GM18520 (cell line): ENCODE results near the gene SIM1.

Source experiments
- ATAC-seq: cut with Tn5 transposase; IDR thresholded peaks from one replicate; pipeline ENCODE4 v1.9.1; 2021; ENCODE audit not compliant: unreplicated experiment

SIM1 gene

GRCh38 chr6:100470422-100471120 lies 5.8 kb upstream of the SIM1 start:
- no peak for ATAC-seq

- ATAC-seq, result no peak
Measured at GRCh38 chr6:100469101-100469859, 4.6 kb upstream of the SIM1 start.

GRCh38 chr6:100468016-100468622 lies 3.4 kb upstream of the SIM1 start:
- no peak for ATAC-seq

GRCh38 chr6:100467129-100468015 lies 2.7 kb upstream of the SIM1 start:
- ATAC-seq, result no peak

- no peak for ATAC-seq
Measured at GRCh38 chr6:100466410-100467128, 1.8 kb upstream of the SIM1 start.

GRCh38 chr6:100465701-100466409 lies 1.1 kb upstream of the SIM1 start:
- ATAC-seq, result no peak

- ATAC-seq, result no peak
Measured at GRCh38 chr6:100464162-100464851, 414 bp downstream of the SIM1 start.

GRCh38 chr6:100463630-100464161 lies 1.0 kb downstream of the SIM1 start:
- no peak for ATAC-seq

GRCh38 chr6:100462706-100463629 lies 1.8 kb downstream of the SIM1 start:
- no peak for ATAC-seq

- no peak for ATAC-seq
Measured at GRCh38 chr6:100461917-100462705, 2.6 kb downstream of the SIM1 start.

GRCh38 chr6:100461278-100461916 lies 3.3 kb downstream of the SIM1 start:
- no peak for ATAC-seq

- ATAC-seq, result no peak
Measured at GRCh38 chr6:100460650-100461204, 4.0 kb downstream of the SIM1 start.

GRCh38 chr6:100459592-100460184 lies 5.0 kb downstream of the SIM1 start:
- no peak for ATAC-seq

GRCh38 chr6:100458841-100459591 lies 5.7 kb downstream of the SIM1 start:
- ATAC-seq, result no peak

- ATAC-seq, result no peak
Measured at GRCh38 chr6:100457311-100457990, 7.3 kb downstream of the SIM1 start.
